Tibial nerve (tissue), 4 donors: Measurements from ENCODE around the gene NTRK3. TPM values are rescaled to one million over a fixed set of nuclear protein-coding genes. Genes with fewer than 3 reads are reported as not detected.

Source experiments
- DNase-seq, 2 donors: peaks; one replicate each; pipeline ENCODE4 v3.0.0-alpha.2; 2019; ENCODE audit warnings: low spot score in 2 of 2
- H3K27ac ChIP-seq, 4 donors: fragments of 200-600 bp; sonication (generic) in 3 of 4; one replicate each; pipeline ENCODE4 v1.5.1; 2017 to 2019; ENCODE audit warnings: mild to moderate bottlenecking in 1 of 4
- H3K27me3 ChIP-seq, 2 donors: fragments of 200-600 bp; sonication (generic) in 1 of 2; one replicate each; pipeline versions ENCODE4 v1.5.1 to v1.6.0; 2017 to 2019
- H3K36me3 ChIP-seq, 3 donors: fragments of 200-600 bp; sonication (generic); one replicate each; pipeline ENCODE4 v1.5.1; 2018 to 2019
- H3K4me1 ChIP-seq, 4 donors: fragments of 200-600 bp; sonication (generic) in 3 of 4; one replicate each; pipeline ENCODE4 v1.5.1; 2017 to 2019
- H3K4me3 ChIP-seq, 4 donors: fragments of 200-600 bp; sonication (generic) in 3 of 4; one replicate each; pipeline ENCODE4 v1.5.1; 2017 to 2019; ENCODE audit warnings: mild to moderate bottlenecking in 1 of 4, moderate library complexity in 1 of 4
- H3K9me3 ChIP-seq, 4 donors: fragments of 200-600 bp; sonication (generic) in 3 of 4; one replicate each; pipeline ENCODE4 v1.5.1; 2017 to 2019
- CTCF ChIP-seq, 5 experiments: fragments of 200-600 bp in 3 of 5; fragments of 450-650 bp in 2 of 5; sonication (generic) in 3 of 5; IDR thresholded peaks; one replicate each; pipeline ENCODE4 v1.5.1; 2016 to 2019; ENCODE audit warnings: antibody characterized with exemption in 5 of 5, mild to moderate bottlenecking in 3 of 5, moderate library complexity in 2 of 5
- EP300 ChIP-seq, 2 donors: sonication (generic); formaldehyde crosslinking; IDR thresholded peaks; one replicate each; pipeline ENCODE4 v1.6.1; 2017; ENCODE audit warnings: antibody characterized with exemption in 2 of 2, mild to moderate bottlenecking in 1 of 2
- POLR2A ChIP-seq, 2 donors: fragments of 450-650 bp; IDR thresholded peaks; one replicate each; pipeline ENCODE4 v1.6.1; 2017; ENCODE audit warnings: antibody characterized with exemption in 2 of 2, mild to moderate bottlenecking in 2 of 2, moderate library complexity in 2 of 2
- WGBS, 2 donors: methylation state at CpG; one replicate each; pipeline ENCODE4 v1.1.5; 2018; 5-methylcytosine and 5-hydroxymethylcytosine counted together
- total RNA-seq, 4 donors: library from RNA; depleted of rRNA; stranded (reverse); fragments of >200 nt; gene quantifications; one replicate each; pipeline ENCODE4 v1.1.0, GENCODE V29; 2016

NTRK3 gene
- total RNA-seq, 4 donors from 2014 or later, result 53.4 to 85.9 (median 83.6) TPM

GRCh38 chr15:88124199-88124598, 132.3 kb downstream of the NTRK3 start:
- Histone ChIP-seq H3K4me1 (peaks cover 0 to 10% (median 0%) of the 10 kb centered on the region in 4 donors), H3K9me3 (no peaks in the 10 kb centered on the region), H3K36me3 (no peaks in the 10 kb centered on the region), H3K27me3 (no peaks in the 10 kb centered on the region), H3K4me3 (no peak overlapping the region), H3K27ac (no peak overlapping the region)
- TF ChIP-seq EP300 (IDR thresholded peaks at IDR 0.05) (peak in 1 of 2 donors; percentile 32), CTCF (IDR thresholded peaks at IDR 0.05) (no peak)
- 61 to 73% methylated on average over 5 of the region's 5 CpGs for WGBS, 2 donors
- peak; percentile 13 to 35 for DNase-seq

- no peak for TF ChIP-seq POLR2A (IDR thresholded peaks at IDR 0.05)
- no peak for TF ChIP-seq CTCF (IDR thresholded peaks at IDR 0.05)
- TF ChIP-seq EP300 (IDR thresholded peaks at IDR 0.05), result no peak
- WGBS, 2 donors, result 87 to 88% methylated on average over 2 of the region's 2 CpGs
- DNase-seq, result no peak
- Histone ChIP-seq H3K27me3 (no peaks in the 10 kb centered on the region), H3K27ac (no peak overlapping the region), H3K36me3 (peaks cover 0 to 3% (median 0%) of the 10 kb centered on the region in 3 donors), H3K9me3 (no peaks in the 10 kb centered on the region), H3K4me3 (no peak overlapping the region), H3K4me1 (peaks cover 0 to 4% (median 0%) of the 10 kb centered on the region in 4 donors)
These were observed 134.5 kb downstream of the NTRK3 start for GRCh38 chr15:88121968-88122530.

GRCh38 chr15:88120026-88120425, 136.5 kb downstream of the NTRK3 start:
- WGBS, 2 donors, result 83 to 92% methylated on average over 3 of the region's 3 CpGs
- no peak overlapping the region for H3K27ac ChIP-seq
- no peak for TF ChIP-seq CTCF (IDR thresholded peaks at IDR 0.05)
- TF ChIP-seq EP300 (IDR thresholded peaks at IDR 0.05), result no peak
- TF ChIP-seq POLR2A (IDR thresholded peaks at IDR 0.05), result no peak
- H3K4me1 ChIP-seq, result peaks cover 0 to 5% (median 0%) of the 10 kb centered on the region in 4 donors
- DNase-seq, result no peak
- no peaks in the 10 kb centered on the region for H3K27me3 ChIP-seq
- H3K4me3 ChIP-seq, result no peak overlapping the region
- H3K36me3 ChIP-seq, result peaks cover 0 to 3% (median 0%) of the 10 kb centered on the region in 3 donors
- no peaks in the 10 kb centered on the region for H3K9me3 ChIP-seq

GRCh38 chr15:88118741-88119140, 137.8 kb downstream of the NTRK3 start:
- H3K27ac ChIP-seq, result no peak overlapping the region
- 80 to 87% methylated on average over 7 of the region's 7 CpGs for WGBS, 2 donors

More at GRCh38 chr15:88118741-88119140, 137.8 kb downstream of the NTRK3 start:
- H3K4me1 ChIP-seq, result peaks cover 0 to 5% (median 0%) of the 10 kb centered on the region in 4 donors
- peaks cover 0 to 3% (median 0%) of the 10 kb centered on the region in 3 donors for H3K36me3 ChIP-seq
- TF ChIP-seq CTCF (IDR thresholded peaks at IDR 0.05) (no peak), EP300 (IDR thresholded peaks at IDR 0.05) (no peak), POLR2A (IDR thresholded peaks at IDR 0.05) (no peak)
- no peak for DNase-seq
- no peak overlapping the region for H3K4me3 ChIP-seq
- H3K27me3 ChIP-seq, result no peaks in the 10 kb centered on the region
- H3K9me3 ChIP-seq, result no peaks in the 10 kb centered on the region
